Esophagus squamous epithelium (tissue), 4 donors: Measurements from ENCODE around the gene AQP1.

Experiments used
- CTCF ChIP-seq, 6 experiments: fragments of 450-650 bp in 4 of 6; fragments of 200-600 bp in 2 of 6; sonication (generic) in 2 of 6; IDR thresholded peaks; one replicate each; pipeline ENCODE4 v1.5.1; 2016 to 2019; ENCODE audit warnings: antibody characterized with exemption in 6 of 6, mild to moderate bottlenecking in 4 of 6, moderate library complexity in 4 of 6
- POLR2A ChIP-seq, 4 donors: fragments of 450-650 bp; IDR thresholded peaks; one replicate each; pipeline ENCODE4 v1.6.1; 2017; ENCODE audit warnings: antibody characterized with exemption in 4 of 4, mild to moderate bottlenecking in 4 of 4, moderate library complexity in 3 of 4

- no peak for TF ChIP-seq POLR2A (IDR thresholded peaks at IDR 0.05)
- TF ChIP-seq CTCF (IDR thresholded peaks at IDR 0.05), result no peak
Observed at GRCh38 chr7:30908681-30909080, 3.0 kb upstream of the AQP1 start.
